HG03342 (cell line): ENCODE data around the gene CDON.
"Not testable (repeated sequence)": the region's sequence is repeated elsewhere in the genome, so short reads cannot be mapped to it uniquely, and the experiment has no call there.

ENCODE experiments used
- ATAC-seq: cut with Tn5 transposase; IDR thresholded peaks from one replicate; pipeline ENCODE4 v1.9.1; 2021; ENCODE audit warnings: mild to moderate bottlenecking, moderate library complexity; ENCODE audit not compliant: unreplicated experiment

CDON gene

GRCh38 chr11:125925804-125926203, 136.9 kb downstream of the CDON start:
- no peak for ATAC-seq

GRCh38 chr11:125925247-125925740, 137.4 kb downstream of the CDON start:
- ATAC-seq: no peak

- ATAC-seq: no peak
Observed at GRCh38 chr11:125924384-125925007, 138.2 kb downstream of the CDON start.

- ATAC-seq: no peak
Observed at GRCh38 chr11:125923633-125924032, 139.0 kb downstream of the CDON start.

- ATAC-seq: no peak
Observed at GRCh38 chr11:125923012-125923579, 139.6 kb downstream of the CDON start.

GRCh38 chr11:125922156-125922555, 140.5 kb downstream of the CDON start:
- ATAC-seq: no peak

- ATAC-seq: no peak
Observed at GRCh38 chr11:125921042-125921441, 141.6 kb downstream of the CDON start.

GRCh38 chr11:125918140-125918840, 144.4 kb downstream of the CDON start:
- ATAC-seq: no peak

- no peak for ATAC-seq
Observed at GRCh38 chr11:125916683-125917347, 145.9 kb downstream of the CDON start.

GRCh38 chr11:125914601-125915000, 148.1 kb downstream of the CDON start:
- ATAC-seq: not testable (repeated sequence)

- ATAC-seq: no peak
Observed at GRCh38 chr11:125910226-125910849, 152.3 kb downstream of the CDON start.
